ENCODE results near the gene IGLL1.

The IGLL1 gene

GRCh38 chr22:23530106-23530505 is 50.0 kb downstream of the IGLL1 start:
- Histone ChIP-seq H3K27me3 (replicated peaks; ENCODE audit: control insufficient read depth, insufficient read depth, low read length) (peaks cover 1% of the 10 kb centered on the region), H3K36me3 (ENCODE audit: control insufficient read depth, insufficient read depth, low read length) (no peaks in the 10 kb centered on the region), H3K4me3 (replicated peaks; ENCODE audit: low read depth, low read length) (no peak overlapping the region)
- no peak for TF ChIP-seq CTCF (IDR thresholded peaks at IDR 0.05; ENCODE audit: insufficient read depth, low read length, poor library complexity, severe bottlenecking)
- DNase-seq (ENCODE audit: extremely low read depth, insufficient read length) = no peak

GRCh38 chr22:23529166-23530103 is 50.7 kb downstream of the IGLL1 start:
- no peak for DNase-seq (ENCODE audit: extremely low read depth, insufficient read length)
- Histone ChIP-seq H3K36me3 (ENCODE audit: control insufficient read depth, insufficient read depth, low read length) (no peaks in the 10 kb centered on the region), H3K27me3 (replicated peaks; ENCODE audit: control insufficient read depth, insufficient read depth, low read length) (peaks cover 1% of the 10 kb centered on the region), H3K4me3 (replicated peaks; ENCODE audit: low read depth, low read length) (no peak overlapping the region)
- TF ChIP-seq CTCF (IDR thresholded peaks at IDR 0.05; ENCODE audit: insufficient read depth, low read length, poor library complexity, severe bottlenecking) = no peak

GRCh38 chr22:23527971-23528740 is 51.9 kb downstream of the IGLL1 start:
- no peaks in the 10 kb centered on the region for H3K36me3 ChIP-seq (ENCODE audit: control insufficient read depth, insufficient read depth, low read length)

GRCh38 chr22:23526596-23527316 is 53.3 kb downstream of the IGLL1 start:
- no peak for DNase-seq (ENCODE audit: extremely low read depth, insufficient read length)
- Histone ChIP-seq H3K36me3 (ENCODE audit: control insufficient read depth, insufficient read depth, low read length) (no peaks in the 10 kb centered on the region), H3K4me3 (replicated peaks; ENCODE audit: low read depth, low read length) (no peak overlapping the region), H3K27me3 (replicated peaks; ENCODE audit: control insufficient read depth, insufficient read depth, low read length) (peaks cover 1% of the 10 kb centered on the region)
- TF ChIP-seq CTCF (IDR thresholded peaks at IDR 0.05; ENCODE audit: insufficient read depth, low read length, poor library complexity, severe bottlenecking) = no peak

More at GRCh38 chr22:23527971-23528740, 51.9 kb downstream of the IGLL1 start:
- Histone ChIP-seq H3K27me3 (replicated peaks; ENCODE audit: control insufficient read depth, insufficient read depth, low read length) (peaks cover 1% of the 10 kb centered on the region), H3K4me3 (replicated peaks; ENCODE audit: low read depth, low read length) (no peak overlapping the region)
- DNase-seq (ENCODE audit: extremely low read depth, insufficient read length) = no peak
- TF ChIP-seq CTCF (IDR thresholded peaks at IDR 0.05; ENCODE audit: insufficient read depth, low read length, poor library complexity, severe bottlenecking) = no peak

- DNase-seq (ENCODE audit: extremely low read depth, insufficient read length) = no peak
- H3K4me3 ChIP-seq (replicated peaks; ENCODE audit: low read depth, low read length) = no peak overlapping the region
- H3K27me3 ChIP-seq (replicated peaks; ENCODE audit: control insufficient read depth, insufficient read depth, low read length) = peaks cover 1% of the 10 kb centered on the region
- TF ChIP-seq CTCF (IDR thresholded peaks at IDR 0.05; ENCODE audit: insufficient read depth, low read length, poor library complexity, severe bottlenecking) = no peak
- H3K36me3 ChIP-seq (ENCODE audit: control insufficient read depth, insufficient read depth, low read length) = no peaks in the 10 kb centered on the region
These were observed 54.6 kb downstream of the IGLL1 start for GRCh38 chr22:23525510-23525909.

Data from GM06990 (cell line).